ENCODE data around the gene HABP4.

- TF ChIP-seq CTCF (IDR thresholded peaks at IDR 0.05; ENCODE audit: low read depth, low read length, poor library complexity, severe bottlenecking) = no peak
- no peak for TF ChIP-seq EZH2phosphoT487 (IDR thresholded peaks at IDR 0.05; ENCODE audit: borderline replicate concordance, low read length)
Observed at GRCh38 chr9:96514800-96515158, 64.8 kb downstream of the HABP4 start.
